Ishikawa (cell line): Measurements from ENCODE around the gene FRRS1.

Source experiments
- CEBPB ChIP-seq: IDR thresholded peaks from 2 replicates; pipeline ENCODE4 v1.6.1; 2012
- CREB1 ChIP-seq: IDR thresholded peaks from 2 replicates; pipeline ENCODE4 v1.6.1; 2012; ENCODE audit warnings: low read depth
- EGR1 ChIP-seq: IDR thresholded peaks from 2 replicates; pipeline ENCODE4 v1.6.1; 2012
- FOXM1 ChIP-seq: IDR thresholded peaks from 2 replicates; pipeline ENCODE4 v1.6.1; 2012; ENCODE audit warnings: low read depth, borderline replicate concordance
- REST ChIP-seq: IDR thresholded peaks from 2 replicates; pipeline ENCODE4 v1.6.1; 2012; ENCODE audit warnings: low read depth, mild to moderate bottlenecking
- TAF1 ChIP-seq: IDR thresholded peaks from 2 replicates; pipeline ENCODE4 v1.6.1; 2012; ENCODE audit warnings: low read depth, mild to moderate bottlenecking
- TEAD4 ChIP-seq: IDR thresholded peaks from 2 replicates; pipeline ENCODE4 v1.6.1; 2012
- USF1 ChIP-seq: IDR thresholded peaks from 2 replicates; pipeline ENCODE4 v1.6.1; 2012
- YY1 ChIP-seq: IDR thresholded peaks from 2 replicates; pipeline ENCODE4 v1.6.1; 2012; ENCODE audit warnings: low read depth

- TF ChIP-seq FOXM1 = no peak
- no peak for TF ChIP-seq YY1
- TF ChIP-seq USF1 = no peak
- TF ChIP-seq EGR1 = no peak
- no peak for TF ChIP-seq TAF1
- no peak for TF ChIP-seq REST
- TF ChIP-seq TEAD4 = no peak
- peak; percentile 44; the same call in 1 of the 2 replicates for TF ChIP-seq CEBPB
- TF ChIP-seq CREB1 = no peak
Measured at GRCh38 chr1:99756598-99756997, 9.8 kb downstream of the FRRS1 start.
